ENCODE results near the gene SRPK3. TPM values are rescaled to one million over a fixed set of nuclear protein-coding genes. Genes with fewer than 3 reads are reported as not detected.

The SRPK3 gene
- polyA plus RNA-seq, 3 donors: 0.01 TPM; not detected in 2

GRCh38 chrX:153791104-153791852, 10.4 kb downstream of the SRPK3 start:
- H3K79me2 ChIP-seq (ENCODE audit: insufficient read depth, low read length): peaks cover 51% of the 10 kb centered on the region
- DNase-seq: no peak
- Mint-ChIP-seq H3K27me3 (ENCODE audit: low read depth in 3 of 3) (peaks cover 0 to 8% (median 2%) of the 10 kb centered on the region in 3 donors), H3K4me3 (no peak overlapping the region), H3K36me3 (peaks cover 33 to 56% of the 10 kb centered on the region in 2 donors), H3K27ac (no peak overlapping the region), H3K4me1 (peaks cover 26% of the 10 kb centered on the region), H3K9me3 (peaks cover 0 to 30% (median 11%) of the 10 kb centered on the region in 7 donors)
- no peak overlapping the region for H3K27ac ChIP-seq (ENCODE audit: low read depth in 1 of 2, low read length in 2 of 2)
- TF ChIP-seq CTCF (IDR thresholded peaks at IDR 0.05): no peak
- H3K9me3 ChIP-seq (replicated peaks in 1 of 2; ENCODE audit: control insufficient read depth in 1 of 2, insufficient read depth in 1 of 2, low read length in 2 of 2): peaks cover 0 to 15% of the 10 kb centered on the region in 2 donors
- 96% methylated on average over 10 of the region's 17 CpGs for WGBS (ENCODE audit: insufficient coverage)
- H2AFZ ChIP-seq (ENCODE audit: insufficient read depth, low read depth, low read length, poor library complexity, severe bottlenecking): no peak overlapping the region
- peaks cover 47 to 61% of the 10 kb centered on the region in 2 donors for H3K36me3 ChIP-seq (replicated peaks in 1 of 2; ENCODE audit: control insufficient read depth in 1 of 2, insufficient read depth in 2 of 2, low read length in 2 of 2)
- H3K4me2 ChIP-seq (replicated peaks; ENCODE audit: extremely low read depth, low read length, poor library complexity, severe bottlenecking): no peak overlapping the region
- H4K20me1 ChIP-seq (ENCODE audit: insufficient read depth, low read length): peaks cover 57% of the 10 kb centered on the region
- no peak overlapping the region for H3K4me3 ChIP-seq (replicated peaks in 1 of 3; ENCODE audit: low read depth in 2 of 3, low read length in 3 of 3)
- intact Hi-C loops (cut with micrococcal nuclease): loop anchor here (5.0 to 10.0 kb wide), 4 partner anchors 134 to 836 kb away; partner anchors contain the start of gene ARHGAP4 (in 2 of the 2)
- peaks cover 21 to 35% of the 10 kb centered on the region in 2 donors for H3K4me1 ChIP-seq (ENCODE audit: control insufficient read depth in 1 of 2, insufficient read depth in 2 of 2, low read length in 2 of 2)
- no peak overlapping the region for H3K9ac ChIP-seq (ENCODE audit: insufficient read depth, low read length, poor library complexity, severe bottlenecking)
- no peaks in the 10 kb centered on the region for H3K27me3 ChIP-seq (ENCODE audit: control insufficient read depth in 2 of 2, insufficient read depth in 2 of 2, low read length in 2 of 2)

- H3K27ac ChIP-seq (ENCODE audit: low read depth in 1 of 2, low read length in 2 of 2): peak overlapping the region in 1 of 2 donors; percentile 85
- H3K9ac ChIP-seq (ENCODE audit: insufficient read depth, low read length, poor library complexity, severe bottlenecking): no peak overlapping the region
- peaks cover 21 to 35% of the 10 kb centered on the region in 2 donors for H3K4me1 ChIP-seq (ENCODE audit: control insufficient read depth in 1 of 2, insufficient read depth in 2 of 2, low read length in 2 of 2)
- intact Hi-C loops (cut with micrococcal nuclease): loop anchor here (5.0 to 10.0 kb wide), 4 partner anchors 132 to 838 kb away; partner anchors contain the start of gene ARHGAP4 (in 2 of the 2)
- peaks cover 0 to 39% (median 17%) of the 10 kb centered on the region in 7 donors for H3K9me3 Mint-ChIP-seq
- WGBS (ENCODE audit: insufficient coverage): 88% methylated on average over 1 of the region's 6 CpGs
- H3K27ac Mint-ChIP-seq: no peak overlapping the region
- H3K27me3 Mint-ChIP-seq (ENCODE audit: low read depth in 3 of 3): peaks cover 0 to 10% (median 2%) of the 10 kb centered on the region in 3 donors
- no peak overlapping the region for H2AFZ ChIP-seq (ENCODE audit: insufficient read depth, low read depth, low read length, poor library complexity, severe bottlenecking)
- peaks cover 51% of the 10 kb centered on the region for H3K79me2 ChIP-seq (ENCODE audit: insufficient read depth, low read length)
- H3K9me3 ChIP-seq (replicated peaks in 1 of 2; ENCODE audit: control insufficient read depth in 1 of 2, insufficient read depth in 1 of 2, low read length in 2 of 2): peaks cover 0 to 15% of the 10 kb centered on the region in 2 donors
- no peaks in the 10 kb centered on the region for H3K27me3 ChIP-seq (ENCODE audit: control insufficient read depth in 2 of 2, insufficient read depth in 2 of 2, low read length in 2 of 2)
- peaks cover 44 to 61% of the 10 kb centered on the region in 2 donors for H3K36me3 ChIP-seq (replicated peaks in 1 of 2; ENCODE audit: control insufficient read depth in 1 of 2, insufficient read depth in 2 of 2, low read length in 2 of 2)
- no peak for TF ChIP-seq CTCF (IDR thresholded peaks at IDR 0.05)
- H3K36me3 Mint-ChIP-seq: peaks cover 33 to 55% of the 10 kb centered on the region in 2 donors
- H3K4me3 ChIP-seq (replicated peaks in 1 of 3; ENCODE audit: low read depth in 2 of 3, low read length in 3 of 3): peak overlapping the region in 1 of 3 experiments; percentile 76
- H3K4me1 Mint-ChIP-seq: peaks cover 26% of the 10 kb centered on the region
- DNase-seq: no peak
- H3K4me3 Mint-ChIP-seq: no peak overlapping the region
- H3K4me2 ChIP-seq (replicated peaks; ENCODE audit: extremely low read depth, low read length, poor library complexity, severe bottlenecking): no peak overlapping the region
- peaks cover 52% of the 10 kb centered on the region for H4K20me1 ChIP-seq (ENCODE audit: insufficient read depth, low read length)
These were observed 11.5 kb downstream of the SRPK3 start for GRCh38 chrX:153792368-153792767.

Measured in CD14-positive monocyte (primary cell).